GM12873 (cell line): ENCODE measurements around the gene ITPRID2.

ENCODE experiments used
- CTCF ChIP-seq: IDR thresholded peaks from 2 replicates; pipeline ENCODE4 v1.5.1; 2012; ENCODE audit warnings: low read depth, mild to moderate bottlenecking, moderate library complexity, low read length, control low read depth; ENCODE audit not compliant: insufficient read depth; ENCODE audit errors: missing control alignments

ITPRID2 gene

DNA sequence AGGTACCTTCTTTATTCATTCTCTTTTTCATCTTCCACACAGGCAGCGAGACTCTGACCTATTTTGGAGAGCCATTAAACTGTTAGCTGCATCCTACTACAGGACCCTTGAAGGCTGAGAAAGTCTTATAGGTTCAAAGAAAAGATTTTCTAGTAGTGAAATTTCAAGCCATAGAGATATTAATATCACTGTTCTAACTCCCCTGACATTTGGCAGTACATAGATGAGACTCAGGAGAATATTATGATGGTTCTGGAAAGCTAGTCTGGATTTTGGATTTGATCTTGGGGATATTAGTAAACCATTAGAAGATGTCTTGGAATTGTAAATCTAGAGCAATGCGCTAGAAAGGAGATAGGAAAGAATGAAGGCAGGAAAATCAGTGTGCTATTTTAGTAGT is 1.3 kb upstream of the ITPRID2 start:
- no peak for TF ChIP-seq CTCF

DNA sequence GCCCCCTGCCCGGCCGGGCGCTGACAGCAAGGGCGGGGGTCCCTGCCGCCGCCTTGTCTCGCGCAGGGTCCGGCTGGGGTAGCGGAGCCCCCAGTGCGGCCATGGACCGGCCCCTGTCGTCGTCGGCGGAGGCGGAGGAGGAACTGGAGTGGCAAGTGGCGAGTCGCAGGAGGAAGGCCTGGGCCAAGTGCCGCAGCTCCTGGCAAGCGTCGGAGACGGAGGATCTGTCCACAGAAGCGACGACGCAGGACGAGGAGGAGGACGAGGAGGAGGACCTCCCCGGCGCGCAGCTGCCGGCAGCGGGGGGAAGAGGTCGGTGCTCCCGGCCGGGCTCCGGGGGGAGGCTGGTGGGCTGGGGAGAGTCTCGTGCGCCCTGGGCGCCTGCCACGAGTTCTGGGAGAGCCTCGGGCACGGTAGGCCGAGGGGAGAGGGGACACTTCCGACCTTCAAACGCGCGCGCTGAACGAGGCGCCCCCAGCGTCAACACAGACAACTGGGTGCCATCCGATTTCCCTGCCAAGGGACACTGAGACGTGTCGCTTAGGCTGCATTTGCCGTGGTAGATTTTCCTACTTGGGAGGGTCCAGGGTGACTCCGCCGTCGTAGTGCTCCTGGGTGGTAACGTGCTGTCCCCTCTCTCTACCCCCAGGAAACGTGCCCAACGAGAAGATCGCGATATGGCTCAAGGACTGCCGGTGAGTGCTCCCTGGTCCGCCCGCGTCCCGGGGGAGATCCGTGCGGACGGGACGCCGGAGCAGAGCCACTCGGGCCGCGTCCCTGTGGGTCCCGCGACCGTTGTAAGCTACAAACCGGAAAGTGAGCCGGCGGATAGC is 652 bp downstream of the ITPRID2 start:
- TF ChIP-seq CTCF, result peak; percentile 52

DNA sequence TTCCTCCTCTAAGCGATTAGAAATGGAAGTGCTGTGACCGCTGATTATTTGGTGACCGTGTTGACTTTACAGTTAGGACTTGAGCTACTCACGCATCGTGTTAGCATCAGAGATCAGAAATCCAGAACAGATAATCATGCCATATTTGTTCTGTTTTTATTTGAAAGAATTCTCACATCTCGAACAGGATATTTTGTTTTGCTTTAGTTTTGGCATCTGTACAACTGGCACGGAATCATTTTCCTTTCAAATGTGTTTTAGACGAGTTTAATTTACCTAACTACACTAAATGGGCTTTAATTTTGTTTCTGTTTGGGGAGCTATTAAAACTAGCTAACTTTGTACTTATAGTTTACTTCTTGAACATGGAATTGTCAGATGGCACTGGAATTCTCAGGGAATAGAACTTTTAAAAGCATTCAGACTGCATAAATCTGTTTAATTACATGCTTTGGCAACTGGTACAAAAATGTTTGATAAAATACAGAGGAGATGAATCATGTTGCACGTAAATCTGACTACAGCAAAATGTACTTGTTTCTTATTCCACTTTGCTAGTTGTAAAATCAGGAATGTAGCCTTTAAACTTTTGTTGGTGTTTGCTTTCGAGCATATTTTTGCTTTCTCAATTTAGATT is 1.4 kb downstream of the ITPRID2 start:
- no peak for TF ChIP-seq CTCF

GRCh38 chr2:181894381-181894780 is 2.9 kb downstream of the ITPRID2 start:
- no peak for TF ChIP-seq CTCF

GRCh38 chr2:181895818-181896217 is 4.3 kb downstream of the ITPRID2 start:
- TF ChIP-seq CTCF, result no peak

DNA sequence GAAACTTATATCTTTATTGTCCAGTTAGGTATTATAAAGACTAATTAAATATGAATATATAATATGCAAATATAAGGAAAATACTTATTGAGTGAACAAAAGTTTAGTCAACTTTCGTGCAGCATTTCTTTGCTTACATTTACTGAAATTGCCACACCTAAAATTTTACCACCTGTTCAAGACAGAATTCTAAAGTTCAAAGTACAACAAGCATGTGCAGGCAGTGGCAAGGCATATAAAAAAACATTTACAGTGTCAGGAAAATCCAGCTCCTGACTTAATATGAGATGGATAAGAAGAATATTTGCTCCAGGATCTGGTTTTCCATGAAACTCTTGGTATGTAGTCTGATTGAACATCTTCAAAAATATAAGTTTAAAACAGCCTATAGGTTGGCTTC is 4.8 kb downstream of the ITPRID2 start:
- TF ChIP-seq CTCF, result no peak

GRCh38 chr2:181900007-181900651 is 8.6 kb downstream of the ITPRID2 start:
- no peak for TF ChIP-seq CTCF
